Jurkat, Clone E6-1 (cell line): ENCODE measurements around the gene NDST3.
"Not testable (repeated sequence)": the region's sequence is repeated elsewhere in the genome, so short reads cannot be mapped to it uniquely, and the experiment has no call there.

Experiments
- DNase-seq: peaks from one replicate; pipeline ENCODE4 v3.0.0-alpha.2; 2011; ENCODE audit warnings: low read depth, low spot score
- H3K4me3 ChIP-seq: 2 replicates; pipeline ENCODE4 v1.5.1; 2011; ENCODE audit warnings: mild to moderate bottlenecking, low read length, control low read depth, moderate library complexity

Gene NDST3

DNA sequence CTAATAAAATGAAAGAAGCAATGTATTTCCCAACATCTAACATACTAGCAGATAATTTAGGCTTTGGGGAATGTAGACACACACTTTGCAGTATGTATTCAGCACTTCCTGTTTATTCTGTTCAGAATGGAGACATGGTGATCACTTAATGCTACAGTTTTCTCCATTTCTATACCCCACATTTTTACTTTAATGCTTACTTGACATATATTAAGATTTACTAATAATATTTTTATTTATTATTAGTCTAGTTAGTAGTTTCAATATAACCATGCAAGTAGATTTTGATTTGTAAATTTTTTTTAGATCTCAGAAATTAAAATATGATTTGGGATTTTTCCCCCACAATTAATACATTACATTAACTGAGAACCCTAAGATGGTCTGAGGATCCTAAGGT is 220.1 kb downstream of the NDST3 start:
- DNase-seq = no peak
- H3K4me3 ChIP-seq = no peak overlapping the region

- no peak for DNase-seq
- H3K4me3 ChIP-seq = no peak overlapping the region
Measured at GRCh38 chr4:118259111-118259510, 224.8 kb downstream of the NDST3 start.

DNA sequence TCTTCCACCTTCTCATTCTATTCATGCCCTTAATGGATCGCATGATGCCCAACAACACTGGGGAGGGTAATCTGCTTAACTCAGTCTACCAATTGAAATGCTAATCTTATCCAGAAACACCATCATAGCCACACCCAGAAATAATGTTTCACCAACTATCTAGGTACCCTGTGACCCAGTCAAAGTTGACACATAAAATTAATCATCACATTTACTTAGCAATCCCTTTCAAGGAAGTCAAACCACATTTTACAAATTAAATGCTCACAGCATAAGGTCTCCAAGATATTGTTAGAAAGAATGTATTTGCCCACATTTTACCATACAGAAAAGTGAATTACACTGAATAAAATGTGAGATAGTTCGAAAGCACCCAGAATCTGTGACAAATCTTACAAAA is 226.0 kb downstream of the NDST3 start:
- H3K4me3 ChIP-seq = no peak overlapping the region
- no peak for DNase-seq

- no peak for DNase-seq
- H3K4me3 ChIP-seq = no peak overlapping the region
Measured at GRCh38 chr4:118264096-118264495, 229.8 kb downstream of the NDST3 start.

GRCh38 chr4:118265312-118266144 is 231.2 kb downstream of the NDST3 start:
- no peak overlapping the region for H3K4me3 ChIP-seq
- no peak for DNase-seq

GRCh38 chr4:118266145-118266496 is 231.8 kb downstream of the NDST3 start:
- H3K4me3 ChIP-seq, DNase-seq: not testable (repeated sequence)

DNA sequence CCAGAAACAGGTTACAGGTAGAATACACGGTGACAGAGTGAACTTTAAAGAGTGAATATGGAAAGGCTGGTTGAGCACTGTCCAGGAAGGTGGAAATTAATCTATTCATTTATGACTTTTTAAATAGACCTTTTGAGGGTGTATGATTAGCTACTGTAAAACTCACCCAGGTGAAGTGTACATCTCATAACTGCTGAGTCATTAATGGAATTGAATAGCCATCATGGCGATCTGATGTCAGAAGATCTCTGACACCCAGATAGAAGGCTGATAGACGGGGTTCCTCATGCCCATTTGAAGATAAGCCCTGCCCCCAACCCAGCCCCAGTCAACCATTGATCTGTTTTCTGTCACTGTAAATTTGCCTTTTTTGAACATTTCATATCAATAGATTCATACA is 234.5 kb downstream of the NDST3 start:
- H3K4me3 ChIP-seq = no peak overlapping the region
- no peak for DNase-seq

DNA sequence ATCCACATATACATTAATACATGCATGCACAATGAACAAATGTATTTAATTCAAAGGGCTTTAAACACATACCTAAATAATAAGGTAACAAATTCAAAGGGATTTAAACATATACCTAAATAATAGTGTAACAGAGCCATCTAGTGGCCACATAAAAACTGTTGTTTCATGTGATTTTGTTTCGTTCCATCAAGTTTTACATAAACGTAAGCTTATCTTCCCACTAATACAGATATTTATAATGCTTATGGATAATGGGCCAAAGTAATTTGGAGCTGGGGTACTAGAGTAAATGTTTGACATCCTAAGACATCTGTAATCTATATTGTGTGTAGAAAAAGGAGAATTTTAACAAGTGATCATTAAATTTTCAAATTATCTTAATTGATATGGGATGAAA is 236.2 kb downstream of the NDST3 start:
- peak; percentile 74 for DNase-seq
- H3K4me3 ChIP-seq = no peak overlapping the region

DNA sequence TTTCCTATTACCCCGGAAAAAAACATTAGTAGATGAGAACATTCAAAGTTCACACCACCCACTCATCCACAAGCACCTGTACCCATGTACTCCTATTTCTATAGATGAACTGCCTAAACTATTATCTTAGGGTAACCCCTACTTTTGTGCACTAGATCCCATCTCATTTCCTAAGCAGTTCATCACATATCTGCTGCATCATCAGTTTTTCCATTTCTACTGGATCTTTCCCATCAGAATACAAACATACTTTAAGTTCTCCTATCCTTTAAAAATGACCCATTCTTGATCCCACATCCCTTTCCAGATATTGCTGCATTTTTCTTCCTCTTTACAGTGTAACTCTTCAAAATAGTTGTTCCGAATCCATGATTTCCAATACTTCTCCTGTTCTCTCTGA is 237.5 kb downstream of the NDST3 start:
- no peak overlapping the region for H3K4me3 ChIP-seq

DNA sequence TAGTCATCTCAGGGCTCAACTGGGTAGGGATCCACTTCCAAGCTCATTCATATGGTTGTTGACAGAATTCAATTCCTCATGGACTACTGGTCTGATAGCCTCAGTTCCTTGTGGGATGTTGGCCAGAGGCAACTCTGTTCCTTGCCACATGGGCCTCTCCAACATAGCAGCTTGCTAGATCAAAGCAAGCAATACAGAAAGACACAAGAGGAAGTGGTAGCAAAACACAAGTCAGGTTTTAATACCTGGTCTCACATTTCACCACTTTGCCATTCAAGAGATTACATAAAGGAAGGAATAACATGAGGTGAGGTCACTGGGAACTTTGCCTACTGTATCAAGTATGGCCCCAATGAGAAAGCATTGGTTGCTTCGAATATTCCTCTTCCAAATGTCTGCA is 239.4 kb downstream of the NDST3 start:
- H3K4me3 ChIP-seq = no peak overlapping the region
- DNase-seq = no peak

More for the DNA sequence above, 237.5 kb downstream of the NDST3 start:
- DNase-seq = no peak

GRCh38 chr4:118276580-118276979 is 242.3 kb downstream of the NDST3 start:
- no peak for DNase-seq
- no peak overlapping the region for H3K4me3 ChIP-seq

DNA sequence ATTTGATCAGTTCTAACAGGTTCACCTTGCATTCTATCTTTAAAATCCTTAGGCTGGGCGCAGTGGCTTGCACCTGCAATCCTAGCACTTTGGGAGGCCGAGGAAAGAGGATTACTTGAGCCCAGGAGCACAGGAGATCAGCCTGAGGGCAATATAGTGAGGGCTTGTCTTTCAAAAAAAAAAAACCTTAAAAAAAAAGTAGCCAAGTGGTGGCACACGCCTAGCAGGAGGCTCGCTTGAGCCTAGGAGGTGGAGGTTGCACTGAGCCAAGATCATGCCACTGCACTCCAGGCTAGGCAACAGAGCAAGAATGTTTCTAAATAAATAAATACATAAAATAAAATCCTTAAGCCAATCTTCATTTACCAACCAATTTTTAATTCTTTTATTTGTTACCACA is 243.0 kb downstream of the NDST3 start:
- DNase-seq = no peak
- no peak overlapping the region for H3K4me3 ChIP-seq

- H3K4me3 ChIP-seq = peak overlapping the region; percentile 92
Measured at GRCh38 chr4:118278473-118279274, 244.4 kb downstream of the NDST3 start.

GRCh38 chr4:118279328-118279727 is 245.0 kb downstream of the NDST3 start:
- no peak for DNase-seq
- H3K4me3 ChIP-seq = peak overlapping the region; percentile 92

More at GRCh38 chr4:118278473-118279274, 244.4 kb downstream of the NDST3 start:
- peak; percentile 87 for DNase-seq

- H3K4me3 ChIP-seq = peak overlapping the region; percentile 92
Measured at GRCh38 chr4:118279920-118280432, 245.7 kb downstream of the NDST3 start.

DNA sequence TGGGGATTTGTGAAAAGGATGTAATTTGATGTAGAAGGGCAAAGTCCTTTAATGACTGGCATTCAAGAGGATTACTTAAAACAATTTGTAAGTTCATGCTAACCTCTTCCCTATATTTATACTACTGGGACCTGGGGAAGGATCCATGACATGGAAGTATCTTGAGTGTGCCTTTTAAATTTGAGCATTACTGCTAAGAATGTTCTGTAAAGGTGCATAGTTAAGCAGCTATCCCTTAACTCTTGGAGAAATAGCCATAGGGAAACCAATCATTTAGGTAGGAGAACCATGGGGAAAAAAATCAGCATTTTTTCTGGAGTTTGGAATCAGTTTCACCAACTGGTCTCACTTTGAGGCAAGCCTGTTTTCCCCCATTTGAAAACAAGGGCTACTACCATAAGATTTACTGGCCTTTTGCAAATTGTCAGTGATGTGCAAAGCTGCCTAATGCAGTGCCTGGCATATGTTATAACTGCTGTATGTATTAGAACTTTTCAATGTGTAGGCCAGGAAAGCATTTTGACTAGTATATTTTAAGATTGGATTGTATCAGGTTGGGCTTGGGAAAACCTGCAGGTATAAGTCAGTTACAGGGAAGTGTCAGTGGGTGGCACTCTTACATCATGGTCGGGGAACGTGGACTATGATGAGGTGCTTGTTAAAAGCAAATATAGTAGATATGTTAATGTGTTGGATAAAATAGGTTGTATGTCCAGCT is 246.4 kb downstream of the NDST3 start:
- H3K4me3 ChIP-seq = peak overlapping the region; percentile 92; the same call in 1 of the 2 replicates
- peak; percentile 58 for DNase-seq

More at GRCh38 chr4:118279920-118280432, 245.7 kb downstream of the NDST3 start:
- DNase-seq = no peak

DNA sequence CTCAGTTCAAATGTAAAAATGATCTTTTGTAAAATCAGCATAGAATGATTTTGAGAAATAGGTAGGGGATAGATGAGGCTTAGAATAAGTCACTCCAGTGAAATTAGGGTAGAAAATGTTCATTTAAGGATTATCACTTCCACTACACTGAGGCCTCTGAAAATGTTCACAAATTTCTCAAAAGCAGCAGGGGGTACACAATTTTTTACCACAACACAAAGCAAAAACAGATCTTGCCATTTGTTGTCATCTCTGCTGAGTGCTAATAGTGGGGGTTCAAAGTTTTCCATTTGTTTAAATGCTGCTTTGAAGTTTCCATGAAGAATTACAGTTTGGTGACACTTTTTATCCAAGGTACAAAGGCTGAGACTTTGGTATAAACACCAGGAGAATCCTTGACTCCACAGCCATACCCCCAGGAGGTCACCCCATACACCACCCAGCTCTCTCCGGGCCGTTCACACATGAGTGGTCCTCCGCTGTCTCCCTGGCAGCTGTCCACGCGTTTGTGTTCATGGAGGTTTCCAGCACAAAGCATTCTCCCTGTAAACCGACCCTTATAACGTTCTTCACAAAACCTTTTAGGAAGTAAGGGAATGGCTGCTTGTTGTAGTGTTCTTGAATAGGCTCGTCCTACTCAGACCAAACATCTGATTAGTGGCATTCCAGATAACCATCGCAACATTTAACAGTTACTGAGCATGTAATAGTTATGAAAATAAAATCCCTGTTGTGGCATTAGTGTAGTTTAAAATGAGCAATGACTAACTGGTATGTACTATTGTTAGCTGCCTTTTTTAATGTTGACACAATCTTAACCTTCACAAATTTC is 247.5 kb downstream of the NDST3 start:
- DNase-seq = no peak
- H3K4me3 ChIP-seq = no peak overlapping the region

GRCh38 chr4:118282692-118283091 is 248.4 kb downstream of the NDST3 start:
- DNase-seq = no peak
- no peak overlapping the region for H3K4me3 ChIP-seq

DNA sequence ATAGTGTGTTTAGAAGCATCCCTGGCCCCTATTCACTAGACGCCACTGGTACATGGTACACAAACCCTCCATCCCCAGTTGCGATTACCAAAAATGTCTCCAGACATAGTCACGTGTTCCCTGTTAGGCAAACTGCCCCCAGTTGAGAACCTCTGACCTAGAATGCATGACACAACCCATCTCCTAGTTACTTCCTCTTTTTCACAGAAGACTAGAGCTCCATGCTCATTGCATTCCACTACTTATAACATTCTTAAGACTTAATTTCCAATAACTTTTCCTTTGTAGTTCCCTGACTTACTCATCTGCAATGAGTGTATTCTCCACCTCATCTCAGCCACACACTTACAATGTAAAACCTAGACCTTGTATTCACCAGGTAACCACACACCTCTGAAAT is 249.9 kb downstream of the NDST3 start:
- no peak overlapping the region for H3K4me3 ChIP-seq
- DNase-seq = no peak
